Panc1 (cell line): ENCODE data around the gene MACROD2.

Source experiments
- POLR2AphosphoS5 ChIP-seq: IDR thresholded peaks from 2 replicates; pipeline ENCODE4 v1.6.1; 2012; ENCODE audit warnings: mild to moderate bottlenecking, low read depth, low read length, moderate library complexity
- SIN3A ChIP-seq: IDR thresholded peaks from 2 replicates; pipeline ENCODE4 v1.6.1; 2012; ENCODE audit warnings: low read depth, mild to moderate bottlenecking, low read length, moderate library complexity, borderline replicate concordance; ENCODE audit not compliant: insufficient read depth
- TF ChIP-seq, protein P1 (sequence below): fragments of 450-650 bp; IDR thresholded peaks from 2 replicates; pipeline ENCODE4 v1.5.1; 2017; ENCODE audit warnings: mild to moderate bottlenecking
- TF ChIP-seq, protein P2 (sequence below), 2 experiments: IDR thresholded peaks; 2 replicates each; pipeline ENCODE4 v1.6.1; 2011 to 2012; ENCODE audit warnings: low read depth in 2 of 2, control low read depth in 1 of 2, low read length in 1 of 2, mild to moderate bottlenecking in 1 of 2, moderate library complexity in 1 of 2; ENCODE audit not compliant: insufficient read depth in 1 of 2

- TF ChIP-seq, protein P1, sequence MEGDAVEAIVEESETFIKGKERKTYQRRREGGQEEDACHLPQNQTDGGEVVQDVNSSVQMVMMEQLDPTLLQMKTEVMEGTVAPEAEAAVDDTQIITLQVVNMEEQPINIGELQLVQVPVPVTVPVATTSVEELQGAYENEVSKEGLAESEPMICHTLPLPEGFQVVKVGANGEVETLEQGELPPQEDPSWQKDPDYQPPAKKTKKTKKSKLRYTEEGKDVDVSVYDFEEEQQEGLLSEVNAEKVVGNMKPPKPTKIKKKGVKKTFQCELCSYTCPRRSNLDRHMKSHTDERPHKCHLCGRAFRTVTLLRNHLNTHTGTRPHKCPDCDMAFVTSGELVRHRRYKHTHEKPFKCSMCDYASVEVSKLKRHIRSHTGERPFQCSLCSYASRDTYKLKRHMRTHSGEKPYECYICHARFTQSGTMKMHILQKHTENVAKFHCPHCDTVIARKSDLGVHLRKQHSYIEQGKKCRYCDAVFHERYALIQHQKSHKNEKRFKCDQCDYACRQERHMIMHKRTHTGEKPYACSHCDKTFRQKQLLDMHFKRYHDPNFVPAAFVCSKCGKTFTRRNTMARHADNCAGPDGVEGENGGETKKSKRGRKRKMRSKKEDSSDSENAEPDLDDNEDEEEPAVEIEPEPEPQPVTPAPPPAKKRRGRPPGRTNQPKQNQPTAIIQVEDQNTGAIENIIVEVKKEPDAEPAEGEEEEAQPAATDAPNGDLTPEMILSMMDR, result no peak
- TF ChIP-seq SIN3A (no peak), POLR2AphosphoS5 (no peak)
- TF ChIP-seq, protein P2, sequence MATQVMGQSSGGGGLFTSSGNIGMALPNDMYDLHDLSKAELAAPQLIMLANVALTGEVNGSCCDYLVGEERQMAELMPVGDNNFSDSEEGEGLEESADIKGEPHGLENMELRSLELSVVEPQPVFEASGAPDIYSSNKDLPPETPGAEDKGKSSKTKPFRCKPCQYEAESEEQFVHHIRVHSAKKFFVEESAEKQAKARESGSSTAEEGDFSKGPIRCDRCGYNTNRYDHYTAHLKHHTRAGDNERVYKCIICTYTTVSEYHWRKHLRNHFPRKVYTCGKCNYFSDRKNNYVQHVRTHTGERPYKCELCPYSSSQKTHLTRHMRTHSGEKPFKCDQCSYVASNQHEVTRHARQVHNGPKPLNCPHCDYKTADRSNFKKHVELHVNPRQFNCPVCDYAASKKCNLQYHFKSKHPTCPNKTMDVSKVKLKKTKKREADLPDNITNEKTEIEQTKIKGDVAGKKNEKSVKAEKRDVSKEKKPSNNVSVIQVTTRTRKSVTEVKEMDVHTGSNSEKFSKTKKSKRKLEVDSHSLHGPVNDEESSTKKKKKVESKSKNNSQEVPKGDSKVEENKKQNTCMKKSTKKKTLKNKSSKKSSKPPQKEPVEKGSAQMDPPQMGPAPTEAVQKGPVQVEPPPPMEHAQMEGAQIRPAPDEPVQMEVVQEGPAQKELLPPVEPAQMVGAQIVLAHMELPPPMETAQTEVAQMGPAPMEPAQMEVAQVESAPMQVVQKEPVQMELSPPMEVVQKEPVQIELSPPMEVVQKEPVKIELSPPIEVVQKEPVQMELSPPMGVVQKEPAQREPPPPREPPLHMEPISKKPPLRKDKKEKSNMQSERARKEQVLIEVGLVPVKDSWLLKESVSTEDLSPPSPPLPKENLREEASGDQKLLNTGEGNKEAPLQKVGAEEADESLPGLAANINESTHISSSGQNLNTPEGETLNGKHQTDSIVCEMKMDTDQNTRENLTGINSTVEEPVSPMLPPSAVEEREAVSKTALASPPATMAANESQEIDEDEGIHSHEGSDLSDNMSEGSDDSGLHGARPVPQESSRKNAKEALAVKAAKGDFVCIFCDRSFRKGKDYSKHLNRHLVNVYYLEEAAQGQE (IDR thresholded peaks at IDR 0.05; ENCODE audit: insufficient read depth in 1 of 2, low read depth in 2 of 2, low read length in 1 of 2), result no peak
Measured at GRCh38 chr20:15799871-15800270, 1804.6 kb downstream of the MACROD2 start.
